Naive thymus-derived CD4-positive, alpha-beta T cell (primary cell): Measurements from ENCODE around the gene NSF. TPM values are rescaled to one million over a fixed set of nuclear protein-coding genes. Genes with fewer than 3 reads are reported as not detected.

Experiments
- ATAC-seq: fragments of 150-1000 bp; cut with Tn5 transposase; 2 replicates; pipeline ENCODE4 v1.10.0; 2021; ENCODE audit warnings: mild to moderate bottlenecking, moderate library complexity
- CTCF ChIA-PET: fragments of 350-600 bp; sonication (Branson Sonifier 250); formaldehyde crosslinking; loops from one replicate; lab custom pipeline; 2021; ENCODE audit warnings: antibody characterized with exemption; lab: Charles Lee
- POLR2A ChIA-PET: fragments of 350-600 bp; sonication (Branson Sonifier 250); formaldehyde crosslinking; loops from one replicate; lab custom pipeline; 2021; ENCODE audit warnings: antibody characterized with exemption, inconsistent platforms; lab: Charles Lee
- DNase-seq, 9 donors: peaks; one replicate each; pipeline versions ENCODE4 v3.0.0 to v3.0.0-alpha.2; 2020 to 2022; ENCODE audit warnings: mixed read lengths in 1 of 9
- H3K27ac ChIP-seq: one replicate; pipeline ENCODE4 v1.7.0; 2013; ENCODE audit warnings: mild to moderate bottlenecking, low read depth, low read length, moderate library complexity
- H3K27me3 ChIP-seq, 2 donors: one replicate each; pipeline ENCODE4 v1.7.0; 2013; ENCODE audit warnings: low read length in 2 of 2, mild to moderate bottlenecking in 2 of 2, moderate library complexity in 2 of 2; ENCODE audit not compliant: control insufficient read depth in 2 of 2, insufficient read depth in 2 of 2
- H3K36me3 ChIP-seq, 3 experiments: 1 replicate in 2 of 3; 2 replicates in 1 of 3; pipeline ENCODE4 v1.7.0; 2013; ENCODE audit warnings: low read length in 3 of 3, mild to moderate bottlenecking in 3 of 3, moderate library complexity in 1 of 3; ENCODE audit not compliant: insufficient read depth in 3 of 3, control insufficient read depth in 2 of 3
- H3K4me1 ChIP-seq, 2 donors: one replicate each; pipeline ENCODE4 v1.7.0; 2013; ENCODE audit warnings: low read length in 2 of 2, mild to moderate bottlenecking in 2 of 2, moderate library complexity in 1 of 2; ENCODE audit not compliant: control insufficient read depth in 2 of 2, insufficient read depth in 2 of 2
- H3K4me3 ChIP-seq: 2 replicates; pipeline ENCODE4 v1.7.0; 2013; ENCODE audit warnings: mild to moderate bottlenecking, low read length
- H3K9me3 ChIP-seq, 3 experiments: 1 replicate in 2 of 3; 2 replicates in 1 of 3; pipeline ENCODE4 v1.7.0; 2013; ENCODE audit warnings: low read length in 3 of 3; ENCODE audit not compliant: control insufficient read depth in 2 of 3
- H3K27ac Mint-ChIP-seq, 9 donors: one replicate each; pipeline ENCODE4 v1.8.0; 2020 to 2022; ENCODE audit warnings: mixed read lengths in 9 of 9, mild to moderate bottlenecking in 8 of 9, moderate library complexity in 5 of 9, inconsistent platforms in 2 of 9
- H3K27me3 Mint-ChIP-seq, 5 donors: one replicate each; pipeline ENCODE4 v1.8.0; 2021 to 2022; ENCODE audit warnings: mixed read lengths in 5 of 5, mild to moderate bottlenecking in 1 of 5
- H3K36me3 Mint-ChIP-seq, 5 donors: one replicate each; pipeline ENCODE4 v1.8.0; 2020 to 2022; ENCODE audit warnings: mixed read lengths in 5 of 5, mild to moderate bottlenecking in 3 of 5, inconsistent platforms in 1 of 5
- H3K4me1 Mint-ChIP-seq, 7 donors: one replicate each; pipeline ENCODE4 v1.8.0; 2020 to 2022; ENCODE audit warnings: mixed read lengths in 7 of 7, mild to moderate bottlenecking in 3 of 7, inconsistent platforms in 1 of 7
- H3K4me3 Mint-ChIP-seq, 10 donors: one replicate each; pipeline ENCODE4 v1.8.0; 2020 to 2022; ENCODE audit warnings: mild to moderate bottlenecking in 10 of 10, mixed read lengths in 10 of 10, moderate library complexity in 6 of 10, inconsistent platforms in 2 of 10
- H3K9me3 Mint-ChIP-seq, 11 donors: one replicate each; pipeline ENCODE4 v1.8.0; 2020 to 2022; ENCODE audit warnings: mixed read lengths in 11 of 11, mild to moderate bottlenecking in 4 of 11, inconsistent platforms in 1 of 11, moderate library complexity in 1 of 11
- intact Hi-C, 2 donors: fragments of 100-400 bp; cut with micrococcal nuclease; formaldehyde crosslinking; loops; one replicate each; pipeline ENCODE4 v1.15.1; 2023
- polyA plus RNA-seq, 2 donors: library from polyadenylated mRNA; unstranded; fragments of 300-500 nt; fragmentation: Illumina TruSeq; gene quantifications; one replicate each; pipeline ENCODE4 v1.2.3, GENCODE V29; 2021
- total RNA-seq, 6 experiments: library from RNA in 5 of 6; stranded (reverse) in 5 of 6; gene quantifications; 1 replicate in 5 of 6; 2 replicates in 1 of 6; pipeline ENCODE4 v1.2.3 and lab custom pipeline; 2021 to 2026

Gene NSF
- total and polyA plus RNA-seq, 7 experiments from 2014 or later, result 13.0 to 59.8 (median 36.1) TPM

DNA sequence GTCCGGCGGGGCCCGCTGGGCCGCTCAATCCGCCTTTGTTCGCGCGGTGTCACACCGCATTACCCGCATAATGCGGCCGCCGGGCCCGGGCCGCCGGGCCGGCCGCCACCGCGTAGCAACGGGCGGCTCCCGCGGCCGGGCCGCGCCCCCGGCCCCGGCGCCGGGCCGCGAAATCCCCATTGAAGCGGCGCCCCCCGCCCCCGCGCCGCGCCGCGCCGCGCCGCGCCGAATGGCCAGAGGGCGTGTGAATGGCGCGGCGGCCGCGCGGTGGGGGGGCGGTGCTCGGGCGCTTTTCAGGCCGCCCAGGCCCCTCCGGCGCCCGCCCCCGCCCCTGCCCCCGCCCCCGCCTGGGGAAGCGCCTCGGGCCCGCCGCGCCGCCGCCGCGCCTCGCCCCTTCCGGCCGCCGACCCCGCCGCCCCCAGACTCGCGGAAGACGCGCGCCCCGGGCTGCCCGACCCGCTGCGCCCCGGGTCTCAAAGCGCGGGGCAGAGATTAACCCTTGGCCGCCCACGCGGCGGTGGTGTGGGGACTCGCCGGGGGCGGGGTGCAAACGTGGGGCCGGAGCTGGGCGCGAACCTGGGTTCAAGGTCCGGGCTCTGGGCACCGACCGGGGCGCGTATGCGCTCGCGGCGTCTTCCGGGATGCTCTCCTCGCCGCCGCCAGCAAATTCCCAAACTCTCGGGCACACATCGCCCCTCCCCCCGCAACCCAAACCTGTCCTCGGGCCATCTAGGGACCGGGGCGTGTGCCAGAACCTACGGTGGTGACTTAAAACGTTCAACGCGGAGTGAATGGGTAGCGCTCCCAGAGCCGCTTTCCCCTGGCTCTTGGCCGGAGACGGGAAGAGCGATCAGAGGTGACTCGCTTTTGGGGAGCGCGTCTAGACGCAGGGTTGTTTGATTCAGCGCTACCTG lies 181.3 kb downstream of the NSF start:
- H3K27me3 ChIP-seq, result peaks cover 0 to 11% of the 10 kb centered on the region in 2 donors
- CTCF ChIA-PET, result no interaction called here

DNA sequence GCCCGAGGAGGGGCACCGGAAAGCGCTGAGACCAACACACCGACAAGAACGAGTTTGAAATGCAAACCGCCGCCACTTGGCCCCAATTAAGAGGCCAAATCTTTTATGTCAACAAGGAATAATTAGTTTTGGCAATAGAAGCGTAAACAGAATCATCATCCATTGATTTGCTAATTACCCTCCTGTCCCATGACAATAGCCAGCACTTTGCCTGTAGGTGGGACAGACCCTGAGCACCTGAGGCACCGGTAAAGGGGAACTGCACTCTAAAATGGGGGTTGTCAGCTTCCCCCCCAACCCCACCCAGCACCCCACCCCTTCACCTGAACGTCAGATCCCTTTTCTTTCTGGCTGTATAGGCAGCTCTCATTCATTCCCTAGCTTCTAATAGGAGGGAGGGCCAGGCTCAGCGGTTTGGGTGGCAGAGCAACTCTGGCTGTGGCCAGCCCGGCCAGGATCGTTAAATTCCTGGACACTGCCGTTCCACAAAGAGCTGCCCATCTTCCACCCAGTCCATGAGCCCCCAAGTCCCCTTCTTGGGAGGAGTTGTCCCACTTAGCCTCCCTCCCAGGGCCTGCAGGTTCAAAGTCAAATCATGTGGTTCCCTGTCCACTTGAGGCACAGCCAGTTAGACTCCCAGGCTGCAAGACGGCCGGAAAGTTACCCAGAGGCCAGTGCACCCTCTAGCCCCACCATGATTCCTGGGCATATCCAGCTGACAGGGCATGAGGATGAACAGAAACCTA lies 182.2 kb downstream of the NSF start:
- no peak for DNase-seq
- Histone ChIP-seq H3K4me1 (peaks cover 0 to 6% of the 10 kb centered on the region in 2 donors), H3K36me3 (no peaks in the 10 kb centered on the region), H3K4me3 (peak overlapping the region; percentile 60), H3K27ac (no peak overlapping the region), H3K9me3 (no peaks in the 10 kb centered on the region), H3K27me3 (peaks cover 0 to 11% of the 10 kb centered on the region in 2 donors)
- ATAC-seq, result no peak
- no peaks in the 10 kb centered on the region for H3K36me3 Mint-ChIP-seq
- ChIA-PET POLR2A (interaction anchor here (0.5 to 0.6 kb wide), 2 partner anchors 23 to 1077 kb away, joined by 3 to 6 read pairs; no protein-coding TSS in a partner anchor), CTCF (no interaction called here)
- H3K4me3 Mint-ChIP-seq, result peak overlapping the region; percentile 70 to 85 (median 80)
- peaks cover 0 to 20% (median 11%) of the 10 kb centered on the region in 7 donors for H3K4me1 Mint-ChIP-seq
- H3K27me3 Mint-ChIP-seq, result peaks cover 10 to 58% (median 21%) of the 10 kb centered on the region in 5 donors
- H3K27ac Mint-ChIP-seq, result no peak overlapping the region
- intact Hi-C loops, result no loop called here
- no peaks in the 10 kb centered on the region for H3K9me3 Mint-ChIP-seq

More for the DNA sequence above, 181.3 kb downstream of the NSF start:
- H3K27ac Mint-ChIP-seq, result no peak overlapping the region
- Histone ChIP-seq H3K4me1 (peaks cover 0 to 6% of the 10 kb centered on the region in 2 donors), H3K9me3 (no peaks in the 10 kb centered on the region), H3K4me3 (peak overlapping the region; percentile 60), H3K36me3 (no peaks in the 10 kb centered on the region), H3K27ac (no peak overlapping the region)
- peak in 1 of 9 donors; percentile 38 for DNase-seq
- H3K4me3 Mint-ChIP-seq, result peak overlapping the region; percentile 70 to 85 (median 80)
- POLR2A ChIA-PET, result interaction anchor here (0.6 kb wide), 1 partner anchor 1076 kb away, joined by 3 read pairs; no protein-coding TSS in a partner anchor
- no peaks in the 10 kb centered on the region for H3K36me3 Mint-ChIP-seq
- peaks cover 7 to 62% (median 21%) of the 10 kb centered on the region in 5 donors for H3K27me3 Mint-ChIP-seq
- H3K9me3 Mint-ChIP-seq, result no peaks in the 10 kb centered on the region
- H3K4me1 Mint-ChIP-seq, result peaks cover 0 to 20% (median 11%) of the 10 kb centered on the region in 7 donors
- ATAC-seq, result peak; percentile 41
- intact Hi-C loops, result no loop called here

DNA sequence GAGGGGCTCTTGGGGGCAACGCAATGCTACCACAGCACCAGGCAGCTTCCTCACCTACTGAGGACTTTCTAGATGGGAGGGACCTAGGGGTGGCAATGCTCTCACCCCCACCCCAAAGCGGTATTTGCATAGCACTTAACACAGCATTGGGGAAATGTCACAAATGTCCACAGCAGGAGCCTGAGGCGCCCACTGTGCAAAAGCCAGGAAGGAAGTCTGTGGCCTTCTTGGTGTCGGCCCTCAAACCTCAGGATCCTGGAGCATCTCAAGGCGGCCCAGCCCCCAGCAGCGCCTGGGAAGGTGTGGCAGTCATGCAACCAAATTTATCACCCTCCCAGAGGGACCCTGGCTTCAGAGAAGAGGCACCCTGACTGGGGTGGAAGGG lies 182.7 kb downstream of the NSF start:
- Mint-ChIP-seq H3K36me3 (no peaks in the 10 kb centered on the region), H3K9me3 (no peaks in the 10 kb centered on the region), H3K27ac (no peak overlapping the region), H3K27me3 (peaks cover 10 to 61% (median 21%) of the 10 kb centered on the region in 5 donors), H3K4me3 (peak overlapping the region in 8 of 10 donors; percentile 14 to 81 (median 70)), H3K4me1 (peaks cover 0 to 20% (median 11%) of the 10 kb centered on the region in 7 donors)
- intact Hi-C loops, result no loop called here
- H3K27ac ChIP-seq, result no peak overlapping the region
- DNase-seq, result no peak
- no peaks in the 10 kb centered on the region for H3K9me3 ChIP-seq
- H3K4me3 ChIP-seq, result no peak overlapping the region
- POLR2A ChIA-PET, result interaction anchor here (0.5 kb wide), 1 partner anchor 23 kb away, joined by 6 read pairs; no protein-coding TSS in a partner anchor
- no peaks in the 10 kb centered on the region for H3K36me3 ChIP-seq
- ATAC-seq, result no peak
- H3K27me3 ChIP-seq, result peaks cover 0 to 11% of the 10 kb centered on the region in 2 donors
- peaks cover 0 to 6% of the 10 kb centered on the region in 2 donors for H3K4me1 ChIP-seq
- CTCF ChIA-PET, result no interaction called here

DNA sequence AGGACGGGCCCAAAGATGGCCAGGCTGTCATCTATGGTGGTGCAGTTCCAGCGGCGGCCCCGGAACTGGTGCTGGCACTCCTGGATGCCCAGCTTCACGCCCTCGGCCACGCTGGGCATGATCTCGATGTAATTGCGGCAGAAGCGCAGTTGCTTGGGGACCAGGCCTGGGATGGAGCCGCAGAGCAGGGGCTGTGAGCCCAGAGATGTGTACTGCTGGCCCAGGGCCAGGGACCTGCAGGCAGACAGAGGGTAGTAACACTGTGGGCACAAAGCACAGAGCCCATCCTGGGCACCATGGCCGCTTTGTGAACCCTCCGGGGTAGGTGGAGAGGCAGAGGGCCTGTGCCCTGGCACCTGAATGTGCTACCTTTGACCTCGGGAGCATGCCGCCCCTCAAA lies 183.2 kb downstream of the NSF start:
- H3K27me3 ChIP-seq, result peaks cover 0 to 11% of the 10 kb centered on the region in 2 donors
- Mint-ChIP-seq H3K36me3 (no peaks in the 10 kb centered on the region), H3K4me3 (no peak overlapping the region), H3K4me1 (peaks cover 0 to 20% (median 11%) of the 10 kb centered on the region in 7 donors), H3K27ac (no peak overlapping the region), H3K27me3 (peaks cover 10 to 57% (median 21%) of the 10 kb centered on the region in 5 donors), H3K9me3 (peaks cover 0 to 2% (median 0%) of the 10 kb centered on the region in 11 donors)
- no peaks in the 10 kb centered on the region for H3K9me3 ChIP-seq
- intact Hi-C loops, result no loop called here
- H3K36me3 ChIP-seq, result no peaks in the 10 kb centered on the region
- ChIA-PET CTCF (no interaction called here), POLR2A (interaction anchor here (0.6 kb wide), 1 partner anchor 360 kb away, joined by 3 read pairs; no protein-coding TSS in a partner anchor)
- no peak for DNase-seq
- H3K27ac ChIP-seq, result no peak overlapping the region
- no peak for ATAC-seq
- H3K4me3 ChIP-seq, result no peak overlapping the region
- H3K4me1 ChIP-seq, result peaks cover 0 to 6% of the 10 kb centered on the region in 2 donors

DNA sequence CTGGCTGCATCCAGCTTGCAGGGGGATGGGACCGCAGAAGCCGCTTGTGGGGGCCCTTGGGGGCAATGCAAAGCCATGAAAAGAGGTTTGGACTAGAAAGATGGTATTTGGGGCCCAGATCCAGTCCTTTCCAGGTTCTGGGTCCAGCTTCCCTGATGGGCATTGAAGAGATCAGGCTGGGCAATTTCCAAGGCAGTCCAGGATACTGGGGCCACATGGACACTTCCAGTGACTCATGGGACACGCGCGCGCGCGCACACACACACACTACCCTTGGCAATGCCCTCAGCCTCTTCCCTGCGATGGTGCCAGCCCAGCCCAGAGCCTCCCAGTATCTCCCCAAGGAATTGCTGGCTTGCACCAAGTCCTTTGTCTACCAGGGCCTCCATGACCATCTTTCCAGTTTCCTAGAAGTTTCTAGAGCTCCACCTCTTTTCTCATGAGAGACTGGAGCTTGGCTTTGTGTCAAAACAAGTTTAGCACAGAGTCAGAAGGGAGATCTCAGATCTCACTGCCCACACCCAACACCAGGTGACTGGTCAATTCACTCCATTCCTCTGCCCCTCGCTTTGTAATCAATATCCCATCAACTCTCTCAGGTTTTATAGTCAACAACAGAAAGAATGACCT lies 183.8 kb downstream of the NSF start:
- Mint-ChIP-seq H3K36me3 (no peaks in the 10 kb centered on the region), H3K27ac (no peak overlapping the region), H3K4me1 (peaks cover 0 to 19% (median 11%) of the 10 kb centered on the region in 7 donors), H3K4me3 (no peak overlapping the region), H3K27me3 (peaks cover 10 to 51% (median 21%) of the 10 kb centered on the region in 5 donors), H3K9me3 (peaks cover 0 to 2% (median 0%) of the 10 kb centered on the region in 11 donors)
- ATAC-seq (no peak), DNase-seq (no peak)
- Histone ChIP-seq H3K36me3 (no peaks in the 10 kb centered on the region), H3K4me1 (peaks cover 0 to 6% of the 10 kb centered on the region in 2 donors), H3K9me3 (no peaks in the 10 kb centered on the region), H3K4me3 (no peak overlapping the region), H3K27ac (no peak overlapping the region), H3K27me3 (peaks cover 0 to 11% of the 10 kb centered on the region in 2 donors)
- intact Hi-C loops, result no loop called here
- ChIA-PET CTCF (no interaction called here), POLR2A (interaction anchor here (0.6 kb wide), 1 partner anchor 360 kb away, joined by 3 read pairs; no protein-coding TSS in a partner anchor)
